PC-9 (cell line): Measurements from ENCODE around the gene ZIC5.

Experiments used
- EZH2 ChIP-seq: fragments of 200-600 bp; sonication (generic); IDR thresholded peaks from 2 replicates; pipeline ENCODE4 v1.8.0; 2017; ENCODE audit warnings: antibody characterized with exemption, low read depth
- TF ChIP-seq, protein P1 (sequence below): fragments of 200-600 bp; sonication (generic); conservative IDR thresholded peaks from 2 replicates; pipeline ENCODE4 v1.6.1; 2017; ENCODE audit warnings: mixed run types, antibody characterized with exemption, mild to moderate bottlenecking, moderate library complexity

DNA sequence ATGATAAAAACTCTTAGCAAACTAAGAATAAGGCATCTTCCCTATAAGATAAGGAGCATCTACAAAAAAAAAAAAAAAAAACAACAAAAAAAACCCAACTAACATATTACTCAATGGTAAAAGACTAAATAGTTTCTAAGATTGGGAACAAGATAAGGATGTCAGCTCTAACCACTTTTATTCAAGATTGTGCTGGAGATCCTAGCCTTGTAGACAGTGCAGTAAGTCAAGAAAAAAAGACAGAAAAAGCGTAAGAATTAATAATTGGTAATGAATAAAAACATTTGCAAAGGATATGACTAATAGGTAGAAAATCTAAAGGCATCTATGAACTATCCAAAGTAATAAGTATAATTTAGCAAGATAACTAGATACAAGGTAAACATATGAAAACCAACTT lies 43.1 kb upstream of the ZIC5 start:
- no peak for TF ChIP-seq EZH2
- TF ChIP-seq, protein P1, sequence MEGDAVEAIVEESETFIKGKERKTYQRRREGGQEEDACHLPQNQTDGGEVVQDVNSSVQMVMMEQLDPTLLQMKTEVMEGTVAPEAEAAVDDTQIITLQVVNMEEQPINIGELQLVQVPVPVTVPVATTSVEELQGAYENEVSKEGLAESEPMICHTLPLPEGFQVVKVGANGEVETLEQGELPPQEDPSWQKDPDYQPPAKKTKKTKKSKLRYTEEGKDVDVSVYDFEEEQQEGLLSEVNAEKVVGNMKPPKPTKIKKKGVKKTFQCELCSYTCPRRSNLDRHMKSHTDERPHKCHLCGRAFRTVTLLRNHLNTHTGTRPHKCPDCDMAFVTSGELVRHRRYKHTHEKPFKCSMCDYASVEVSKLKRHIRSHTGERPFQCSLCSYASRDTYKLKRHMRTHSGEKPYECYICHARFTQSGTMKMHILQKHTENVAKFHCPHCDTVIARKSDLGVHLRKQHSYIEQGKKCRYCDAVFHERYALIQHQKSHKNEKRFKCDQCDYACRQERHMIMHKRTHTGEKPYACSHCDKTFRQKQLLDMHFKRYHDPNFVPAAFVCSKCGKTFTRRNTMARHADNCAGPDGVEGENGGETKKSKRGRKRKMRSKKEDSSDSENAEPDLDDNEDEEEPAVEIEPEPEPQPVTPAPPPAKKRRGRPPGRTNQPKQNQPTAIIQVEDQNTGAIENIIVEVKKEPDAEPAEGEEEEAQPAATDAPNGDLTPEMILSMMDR = no peak
